Measurements from ENCODE around the gene NOS1AP.

DNA sequence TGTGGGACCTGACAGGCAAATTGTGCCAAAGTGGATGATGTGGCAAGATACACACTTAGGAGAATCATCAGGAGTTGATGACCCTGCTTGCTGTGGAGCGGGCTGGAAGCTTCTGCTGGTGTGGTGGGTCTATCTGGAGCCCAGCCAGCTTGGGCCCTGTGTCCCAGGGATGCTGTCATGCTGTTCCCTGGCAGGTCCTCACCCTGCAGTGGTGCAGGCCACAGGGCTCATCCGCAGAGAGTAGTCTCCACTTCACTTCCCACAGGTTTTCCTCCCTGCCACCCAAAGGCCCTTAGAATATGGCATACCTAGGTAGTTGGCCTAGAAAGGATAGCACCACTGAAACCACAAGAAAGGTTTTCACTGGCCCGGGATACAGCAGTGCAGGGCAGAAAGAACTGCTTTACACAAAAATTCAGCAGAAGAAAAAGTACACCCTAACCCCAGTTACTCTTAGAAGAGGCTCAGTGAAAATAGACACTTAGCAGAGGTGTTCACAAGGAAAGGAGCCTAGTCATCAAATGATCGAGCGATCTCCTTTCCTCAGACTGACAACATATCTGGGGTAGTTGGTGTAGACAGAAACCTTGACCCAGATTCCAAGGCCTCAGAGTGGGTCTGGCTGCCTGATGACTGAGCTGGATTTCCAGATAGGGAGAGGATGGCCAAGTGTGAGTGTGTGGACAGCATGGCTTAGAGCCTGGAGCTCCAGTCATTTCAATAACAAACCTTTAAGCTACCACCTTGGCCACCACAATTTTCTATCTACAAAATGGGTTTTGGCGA is 310.8 kb downstream of the NOS1AP start:
- TF ChIP-seq, protein P1, sequence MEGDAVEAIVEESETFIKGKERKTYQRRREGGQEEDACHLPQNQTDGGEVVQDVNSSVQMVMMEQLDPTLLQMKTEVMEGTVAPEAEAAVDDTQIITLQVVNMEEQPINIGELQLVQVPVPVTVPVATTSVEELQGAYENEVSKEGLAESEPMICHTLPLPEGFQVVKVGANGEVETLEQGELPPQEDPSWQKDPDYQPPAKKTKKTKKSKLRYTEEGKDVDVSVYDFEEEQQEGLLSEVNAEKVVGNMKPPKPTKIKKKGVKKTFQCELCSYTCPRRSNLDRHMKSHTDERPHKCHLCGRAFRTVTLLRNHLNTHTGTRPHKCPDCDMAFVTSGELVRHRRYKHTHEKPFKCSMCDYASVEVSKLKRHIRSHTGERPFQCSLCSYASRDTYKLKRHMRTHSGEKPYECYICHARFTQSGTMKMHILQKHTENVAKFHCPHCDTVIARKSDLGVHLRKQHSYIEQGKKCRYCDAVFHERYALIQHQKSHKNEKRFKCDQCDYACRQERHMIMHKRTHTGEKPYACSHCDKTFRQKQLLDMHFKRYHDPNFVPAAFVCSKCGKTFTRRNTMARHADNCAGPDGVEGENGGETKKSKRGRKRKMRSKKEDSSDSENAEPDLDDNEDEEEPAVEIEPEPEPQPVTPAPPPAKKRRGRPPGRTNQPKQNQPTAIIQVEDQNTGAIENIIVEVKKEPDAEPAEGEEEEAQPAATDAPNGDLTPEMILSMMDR (IDR thresholded peaks at IDR 0.05), result no peak
- no peak for TF ChIP-seq EP300 (IDR thresholded peaks at IDR 0.05)

All from ovary (tissue), 3 donors.